Dedifferentiated amniotic fluid mesenchymal stem cell (primary cell): ENCODE data around the gene MARCHF6.
"Not testable (repeated sequence)": the region's sequence is repeated elsewhere in the genome, so short reads cannot be mapped to it uniquely, and the experiment has no call there.

Experiments used
- DNase-seq: peaks from one replicate; pipeline ENCODE4 v3.0.0-alpha.2; 2016; ENCODE audit errors: extremely low spot score

The MARCHF6 gene

GRCh38 chr5:10381803-10382202 is 28.3 kb downstream of the MARCHF6 start:
- no peak for DNase-seq

DNA sequence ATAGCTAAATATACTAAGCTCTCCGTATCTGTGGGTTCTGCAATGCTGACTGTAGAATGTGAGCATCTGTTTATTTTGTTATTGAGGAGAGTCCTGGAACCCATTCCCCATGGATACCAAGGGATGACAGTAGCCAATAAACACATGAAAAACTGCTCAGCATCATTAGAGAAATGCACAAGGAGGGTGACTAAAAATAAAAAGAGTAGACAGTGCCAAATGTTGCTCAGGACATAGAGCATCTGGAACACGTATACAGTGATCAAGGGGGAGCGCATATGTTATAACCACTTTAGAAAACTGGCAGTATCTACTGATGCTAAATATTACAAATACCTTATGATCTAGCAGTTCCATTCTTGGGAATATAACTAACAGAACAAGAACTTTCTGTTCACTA is 31.0 kb downstream of the MARCHF6 start:
- DNase-seq = no peak

DNA sequence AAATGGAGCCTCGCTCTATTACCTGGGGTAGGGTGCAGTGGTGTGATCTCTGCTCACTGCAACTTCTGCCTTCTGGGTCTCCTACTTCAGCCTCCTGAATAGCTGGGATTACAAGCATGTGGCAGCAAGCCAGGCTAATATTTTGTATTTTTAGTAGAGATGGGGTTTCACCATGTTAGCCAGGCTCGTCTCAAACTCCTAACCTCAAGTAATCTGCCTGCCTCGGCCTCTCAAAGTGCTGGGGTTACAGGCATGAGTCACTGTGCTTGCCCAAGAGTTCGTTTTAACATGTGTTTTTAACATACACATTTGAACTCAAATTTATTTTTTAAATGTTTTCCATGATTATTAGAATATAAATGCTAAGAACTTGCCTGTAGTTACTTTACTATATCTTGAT is 34.2 kb downstream of the MARCHF6 start:
- peak; percentile 36 for DNase-seq

GRCh38 chr5:10391130-10391529 is 37.6 kb downstream of the MARCHF6 start:
- no peak for DNase-seq

DNA sequence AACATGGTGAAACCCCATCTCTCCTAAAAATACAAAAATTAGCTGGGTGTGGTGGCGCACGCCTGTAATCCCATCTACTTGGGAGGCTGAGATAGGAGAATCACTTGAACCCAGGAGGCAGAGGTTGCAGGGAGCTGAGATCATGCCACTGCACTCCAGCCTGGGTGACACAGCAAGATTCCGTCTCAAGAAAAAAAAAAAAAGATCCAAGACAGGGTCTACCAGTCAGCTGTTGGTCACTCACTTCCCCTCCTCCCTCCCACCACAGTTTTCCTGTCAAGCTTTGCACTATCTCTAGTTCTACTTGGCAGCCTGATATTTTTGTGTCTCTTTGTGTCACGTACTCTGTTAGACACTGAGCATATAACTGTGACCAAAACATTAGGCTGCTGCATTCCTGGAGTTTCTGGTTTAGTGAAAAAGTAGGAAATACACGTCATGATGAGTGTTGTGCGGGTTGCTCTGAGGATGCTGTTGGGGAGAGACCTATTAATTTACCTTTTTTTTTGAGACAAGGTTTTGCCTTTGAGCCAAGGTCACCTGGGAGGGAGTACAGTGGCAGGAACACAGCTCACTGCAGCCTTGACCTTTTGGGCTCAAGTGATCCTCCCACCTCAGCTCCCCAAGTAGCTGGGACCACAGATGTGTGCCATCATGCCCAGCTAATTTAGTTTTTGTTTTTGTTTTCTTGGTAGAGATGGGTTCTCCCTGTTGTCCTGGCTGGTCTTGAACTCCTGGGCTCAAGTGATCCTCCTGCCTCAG is 39.3 kb downstream of the MARCHF6 start:
- DNase-seq = not testable (repeated sequence)

DNA sequence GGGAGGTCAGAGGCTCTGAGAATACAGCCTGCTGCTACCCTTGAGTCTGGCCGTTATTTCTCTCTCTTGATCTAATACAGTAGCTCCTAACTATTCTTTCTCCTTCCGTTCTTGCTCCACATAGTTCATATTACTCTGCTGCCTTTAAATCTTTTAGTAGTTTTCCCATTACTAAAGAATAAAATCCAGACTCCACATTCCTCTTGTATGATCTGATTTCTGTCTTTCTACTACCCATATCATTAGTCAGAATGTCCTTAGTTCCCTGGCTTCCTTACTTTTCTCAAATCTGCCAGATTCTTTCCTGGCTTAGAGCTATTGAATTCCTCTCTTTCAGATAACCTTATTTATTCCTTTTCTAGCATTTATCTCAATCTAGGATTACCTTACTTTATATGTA is 40.0 kb downstream of the MARCHF6 start:
- peak; percentile 65 for DNase-seq

GRCh38 chr5:10396552-10396951 is 43.1 kb downstream of the MARCHF6 start:
- DNase-seq = no peak

DNA sequence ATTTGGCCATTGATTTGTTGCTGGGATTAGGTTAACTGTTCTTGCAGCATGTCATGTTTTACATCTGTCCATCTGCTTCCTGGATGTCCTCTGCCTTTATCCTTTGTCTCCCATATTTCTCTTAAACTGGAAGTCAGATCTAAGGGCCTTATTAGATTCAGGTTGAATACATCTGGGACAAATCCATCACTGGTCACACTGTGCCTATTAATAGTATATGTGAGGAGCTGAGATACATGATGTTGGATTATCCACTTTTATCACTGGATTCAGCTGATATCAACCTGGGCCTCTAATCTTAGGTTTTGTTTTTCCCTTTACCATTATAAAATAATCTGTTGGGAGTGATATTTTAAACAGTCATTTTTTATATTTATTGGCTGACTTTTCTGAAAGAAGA is 46.3 kb downstream of the MARCHF6 start:
- no peak for DNase-seq

DNA sequence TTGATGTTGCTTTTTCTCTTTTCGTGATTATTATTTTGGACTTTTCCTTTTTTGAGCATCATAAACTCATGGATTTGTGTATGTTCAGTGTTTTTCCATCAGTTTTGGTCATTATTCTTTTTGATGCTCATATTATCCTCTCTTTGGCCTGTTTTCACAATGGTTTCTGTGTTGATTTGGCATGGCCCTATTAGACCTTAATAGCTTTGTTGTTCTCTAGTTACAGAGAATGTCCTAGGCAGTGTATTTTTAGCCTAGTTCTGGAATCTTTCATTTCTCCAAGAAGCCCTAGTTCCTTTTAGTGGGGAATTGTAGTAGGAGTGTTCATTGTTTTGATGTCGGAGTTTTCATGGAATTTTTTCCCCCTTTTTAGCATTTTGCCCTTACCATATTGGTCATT is 46.9 kb downstream of the MARCHF6 start:
- DNase-seq = no peak

- DNase-seq = no peak
Observed at GRCh38 chr5:10400831-10401230, 47.3 kb downstream of the MARCHF6 start.

GRCh38 chr5:10401498-10401897 is 48.0 kb downstream of the MARCHF6 start:
- no peak for DNase-seq
